Prostate gland (tissue), 2 donors: ENCODE data around the gene DLGAP1. TPM values are rescaled to one million over a fixed set of nuclear protein-coding genes. Genes with fewer than 3 reads are reported as not detected.

Experiments used
- DNase-seq: peaks from one replicate; pipeline ENCODE4 v3.0.0-alpha.2; 2019; ENCODE audit warnings: low spot score
- H3K27ac ChIP-seq, 2 donors: fragments of 200-600 bp; sonication (generic); 2 replicates each; pipeline ENCODE4 v1.5.1; 2017 to 2019
- H3K27me3 ChIP-seq: fragments of 200-600 bp; sonication (generic); replicated peaks from 2 replicates; pipeline ENCODE4 v1.5.1; 2019; ENCODE audit not compliant: insufficient read depth
- H3K36me3 ChIP-seq, 2 donors: fragments of 200-600 bp; sonication (generic); 1 replicate in 1 of 2; 2 replicates in 1 of 2; pipeline versions ENCODE4 v1.5.1 to v1.8.1; 2017 to 2019
- H3K4me1 ChIP-seq: fragments of 200-600 bp; sonication (generic); replicated peaks from 2 replicates; pipeline ENCODE4 v1.5.1; 2019
- H3K4me3 ChIP-seq, 2 donors: fragments of 200-600 bp; sonication (generic); 2 replicates each; pipeline ENCODE4 v1.5.1; 2017 to 2019
- H3K9me3 ChIP-seq: fragments of 200-600 bp; sonication (generic); 2 replicates; pipeline ENCODE4 v1.5.1; 2017
- CTCF ChIP-seq, 4 experiments: fragments of 200-600 bp in 2 of 4; fragments of 450-650 bp in 2 of 4; sonication (generic) in 2 of 4; IDR thresholded peaks; 1 replicate in 3 of 4; 2 replicates in 1 of 4; pipeline ENCODE4 v1.5.1; 2016 to 2019; ENCODE audit warnings: antibody characterized with exemption in 4 of 4, mild to moderate bottlenecking in 2 of 4, moderate library complexity in 2 of 4
- POLR2A ChIP-seq: fragments of 450-650 bp; IDR thresholded peaks from one replicate; pipeline ENCODE4 v1.6.1; 2016; ENCODE audit warnings: antibody characterized with exemption, mild to moderate bottlenecking
- POLR2AphosphoS5 ChIP-seq: sonication (generic); formaldehyde crosslinking; IDR thresholded peaks from one replicate; pipeline ENCODE4 v1.6.1; 2017; ENCODE audit warnings: antibody characterized with exemption
- WGBS: methylation state at CpG from one replicate; pipeline ENCODE4 v1.1.5; 2018; 5-methylcytosine and 5-hydroxymethylcytosine counted together
- intact Hi-C: fragments of 100-400 bp; cut with DNase I; formaldehyde crosslinking; loops from one replicate; pipeline ENCODE4 v1.14.2; 2022
- total RNA-seq, 2 donors: library from RNA; depleted of rRNA; stranded (reverse); fragments of >200 nt; gene quantifications; one replicate each; pipeline ENCODE4 v1.1.0, GENCODE V29; 2016

DLGAP1 gene
- total RNA-seq, 2 donors from 2014 or later: 42.2 to 66.7 TPM

GRCh38 chr18:3973191-3973850 is 481.8 kb downstream of the DLGAP1 start:
- 67% methylated on average over 5 of the region's 5 CpGs for WGBS

GRCh38 chr18:3972291-3972930 is 482.7 kb downstream of the DLGAP1 start:
- 93% methylated on average over 6 of the region's 6 CpGs for WGBS
- no peaks in the 10 kb centered on the region for H3K9me3 ChIP-seq
- no peak overlapping the region for H3K27ac ChIP-seq
- H3K36me3 ChIP-seq: no peaks in the 10 kb centered on the region
- no peak overlapping the region for H3K4me3 ChIP-seq
- DNase-seq: no peak
- H3K27me3 ChIP-seq: no peaks in the 10 kb centered on the region
- no peaks in the 10 kb centered on the region for H3K4me1 ChIP-seq
- intact Hi-C loops: no loop called here
- TF ChIP-seq POLR2A (no peak), CTCF (IDR thresholded peaks at IDR 0.05) (no peak), POLR2AphosphoS5 (no peak)

More at GRCh38 chr18:3973191-3973850, 481.8 kb downstream of the DLGAP1 start:
- H3K4me3 ChIP-seq: no peak overlapping the region
- no peak for DNase-seq
- no peaks in the 10 kb centered on the region for H3K9me3 ChIP-seq
- no peak overlapping the region for H3K27ac ChIP-seq
- TF ChIP-seq CTCF (IDR thresholded peaks at IDR 0.05) (no peak), POLR2A (no peak), POLR2AphosphoS5 (no peak)
- no peaks in the 10 kb centered on the region for H3K27me3 ChIP-seq
- no peaks in the 10 kb centered on the region for H3K36me3 ChIP-seq
- intact Hi-C loops: no loop called here
- H3K4me1 ChIP-seq: no peaks in the 10 kb centered on the region

- no peaks in the 10 kb centered on the region for H3K4me1 ChIP-seq
- 84% methylated on average over 2 of the region's 2 CpGs for WGBS
- no peaks in the 10 kb centered on the region for H3K36me3 ChIP-seq
- intact Hi-C loops: no loop called here
- DNase-seq: no peak
- H3K4me3 ChIP-seq: no peak overlapping the region
- H3K27me3 ChIP-seq: no peaks in the 10 kb centered on the region
- H3K9me3 ChIP-seq: no peaks in the 10 kb centered on the region
- H3K27ac ChIP-seq: no peak overlapping the region
- no peak for TF ChIP-seq POLR2AphosphoS5
- TF ChIP-seq CTCF (IDR thresholded peaks at IDR 0.05): no peak
- TF ChIP-seq POLR2A: no peak
Measured at GRCh38 chr18:3970929-3971328, 484.2 kb downstream of the DLGAP1 start.

DNA sequence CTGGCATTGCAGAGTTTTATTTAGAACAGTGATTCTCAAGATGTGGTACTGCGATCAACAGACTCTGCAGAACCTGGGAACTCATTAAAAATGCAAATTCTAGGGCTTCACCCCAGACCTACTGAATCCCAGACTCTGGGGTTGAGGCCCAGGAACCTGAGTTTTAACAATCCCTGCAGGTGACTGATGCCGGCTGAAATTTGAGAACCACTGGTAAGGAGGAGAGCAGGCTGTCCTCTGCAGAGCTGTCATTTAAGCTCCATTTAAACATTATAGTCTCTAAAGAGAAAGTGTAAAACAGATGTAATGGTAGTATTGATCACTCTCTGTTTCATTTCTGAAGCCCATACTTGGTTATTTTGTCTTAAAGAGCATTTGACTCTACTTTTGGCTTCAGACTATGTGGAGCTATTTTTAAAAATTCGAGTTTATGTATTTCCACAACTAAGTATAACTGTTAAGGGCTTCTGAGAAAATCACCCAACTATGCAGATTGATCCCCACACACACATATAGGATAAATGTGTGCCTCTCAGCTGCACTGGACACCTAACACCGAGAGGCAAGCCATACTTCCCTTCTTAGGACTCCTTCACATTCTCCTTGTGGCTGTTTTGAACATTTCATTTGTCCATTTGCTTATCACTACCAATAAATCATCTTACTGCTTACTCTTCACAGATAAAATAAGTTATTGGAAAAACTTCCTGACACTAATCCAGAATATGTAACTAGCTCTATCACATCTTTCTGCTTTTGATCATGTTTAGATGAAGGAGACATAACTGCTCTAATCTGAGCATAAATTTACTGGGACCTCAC is 487.5 kb downstream of the DLGAP1 start:
- DNase-seq: no peak
- Histone ChIP-seq H3K9me3 (no peaks in the 10 kb centered on the region), H3K27me3 (no peaks in the 10 kb centered on the region), H3K4me3 (no peak overlapping the region), H3K4me1 (no peaks in the 10 kb centered on the region), H3K36me3 (no peaks in the 10 kb centered on the region), H3K27ac (no peak overlapping the region)
- 67% methylated on average over 4 of the region's 4 CpGs for WGBS
- TF ChIP-seq POLR2AphosphoS5 (no peak), CTCF (IDR thresholded peaks at IDR 0.05) (no peak), POLR2A (no peak)
- intact Hi-C loops: no loop called here
